ENCODE data around the gene ADAMTS17.

Gene ADAMTS17

GRCh38 chr15:100031665-100032357 lies 310.0 kb downstream of the ADAMTS17 start:
- peaks cover 9% of the 10 kb centered on the region for H3K36me3 Mint-ChIP-seq (ENCODE audit: low read depth)
- TF ChIP-seq, protein P1, sequence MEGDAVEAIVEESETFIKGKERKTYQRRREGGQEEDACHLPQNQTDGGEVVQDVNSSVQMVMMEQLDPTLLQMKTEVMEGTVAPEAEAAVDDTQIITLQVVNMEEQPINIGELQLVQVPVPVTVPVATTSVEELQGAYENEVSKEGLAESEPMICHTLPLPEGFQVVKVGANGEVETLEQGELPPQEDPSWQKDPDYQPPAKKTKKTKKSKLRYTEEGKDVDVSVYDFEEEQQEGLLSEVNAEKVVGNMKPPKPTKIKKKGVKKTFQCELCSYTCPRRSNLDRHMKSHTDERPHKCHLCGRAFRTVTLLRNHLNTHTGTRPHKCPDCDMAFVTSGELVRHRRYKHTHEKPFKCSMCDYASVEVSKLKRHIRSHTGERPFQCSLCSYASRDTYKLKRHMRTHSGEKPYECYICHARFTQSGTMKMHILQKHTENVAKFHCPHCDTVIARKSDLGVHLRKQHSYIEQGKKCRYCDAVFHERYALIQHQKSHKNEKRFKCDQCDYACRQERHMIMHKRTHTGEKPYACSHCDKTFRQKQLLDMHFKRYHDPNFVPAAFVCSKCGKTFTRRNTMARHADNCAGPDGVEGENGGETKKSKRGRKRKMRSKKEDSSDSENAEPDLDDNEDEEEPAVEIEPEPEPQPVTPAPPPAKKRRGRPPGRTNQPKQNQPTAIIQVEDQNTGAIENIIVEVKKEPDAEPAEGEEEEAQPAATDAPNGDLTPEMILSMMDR (IDR thresholded peaks at IDR 0.05; ENCODE audit: unreplicated experiment in 3 of 3), result no peak
- no peak overlapping the region for H3K27ac Mint-ChIP-seq
- H3K9me3 Mint-ChIP-seq, result peaks cover 26% of the 10 kb centered on the region
- peaks cover 5% of the 10 kb centered on the region for H3K27me3 Mint-ChIP-seq (ENCODE audit: low read depth)
- H3K4me3 Mint-ChIP-seq, result no peak overlapping the region
- peaks cover 42% of the 10 kb centered on the region for H3K4me1 Mint-ChIP-seq

DNA sequence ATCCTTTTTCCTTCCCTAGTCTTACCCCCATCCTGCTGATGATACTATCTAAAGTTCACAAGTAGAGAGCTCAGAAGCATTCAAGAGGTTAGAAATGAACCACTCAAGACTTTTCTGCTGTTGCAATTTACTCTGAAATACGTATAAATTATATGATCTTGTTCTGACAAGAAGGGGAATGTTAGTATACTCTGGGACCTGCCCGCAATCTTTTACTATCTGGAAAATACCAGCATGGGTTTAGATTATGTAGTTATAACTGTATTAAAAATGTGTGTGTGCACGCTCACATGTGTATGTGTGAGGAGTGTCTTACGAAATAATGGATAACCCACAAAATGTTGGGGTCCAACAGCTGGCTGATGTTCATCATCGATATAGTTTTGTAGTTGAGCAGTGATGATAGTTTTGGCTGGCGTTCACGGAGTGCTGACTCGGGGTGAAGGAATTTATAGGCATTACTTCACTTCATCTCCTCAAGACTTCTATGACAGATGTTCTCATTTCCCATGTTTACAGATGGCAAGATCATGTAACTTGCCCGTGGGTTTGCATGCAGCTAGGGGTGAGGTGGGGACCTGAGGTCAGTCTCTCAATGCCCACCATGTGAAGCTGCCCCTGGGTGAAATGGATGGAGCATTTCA lies 311.1 kb downstream of the ADAMTS17 start:
- H3K27me3 Mint-ChIP-seq (ENCODE audit: low read depth), result peaks cover 5% of the 10 kb centered on the region
- no peak overlapping the region for H3K27ac Mint-ChIP-seq
- H3K36me3 Mint-ChIP-seq (ENCODE audit: low read depth), result peaks cover 9% of the 10 kb centered on the region
- H3K9me3 Mint-ChIP-seq, result peaks cover 28% of the 10 kb centered on the region
- no peak overlapping the region for H3K4me3 Mint-ChIP-seq
- TF ChIP-seq, protein P1 (IDR thresholded peaks at IDR 0.05; ENCODE audit: unreplicated experiment in 3 of 3), result no peak
- H3K4me1 Mint-ChIP-seq, result peaks cover 39% of the 10 kb centered on the region

GRCh38 chr15:100029868-100030479 lies 311.8 kb downstream of the ADAMTS17 start:
- peaks cover 9% of the 10 kb centered on the region for H3K36me3 Mint-ChIP-seq (ENCODE audit: low read depth)
- H3K4me3 Mint-ChIP-seq, result no peak overlapping the region
- peaks cover 32% of the 10 kb centered on the region for H3K4me1 Mint-ChIP-seq
- H3K27me3 Mint-ChIP-seq (ENCODE audit: low read depth), result no peaks in the 10 kb centered on the region
- TF ChIP-seq, protein P1 (IDR thresholded peaks at IDR 0.05; ENCODE audit: unreplicated experiment in 3 of 3), result no peak
- H3K27ac Mint-ChIP-seq, result no peak overlapping the region
- peaks cover 28% of the 10 kb centered on the region for H3K9me3 Mint-ChIP-seq

- Mint-ChIP-seq H3K27ac (no peak overlapping the region), H3K27me3 (ENCODE audit: low read depth) (no peaks in the 10 kb centered on the region), H3K9me3 (peaks cover 28% of the 10 kb centered on the region), H3K36me3 (ENCODE audit: low read depth) (peaks cover 9% of the 10 kb centered on the region), H3K4me1 (peaks cover 26% of the 10 kb centered on the region), H3K4me3 (no peak overlapping the region)
- TF ChIP-seq, protein P1 (IDR thresholded peaks at IDR 0.05; ENCODE audit: unreplicated experiment in 3 of 3), result no peak
Observed at GRCh38 chr15:100029045-100029444, 312.7 kb downstream of the ADAMTS17 start.

- TF ChIP-seq, protein P1 (IDR thresholded peaks at IDR 0.05; ENCODE audit: unreplicated experiment in 3 of 3), result no peak
- Mint-ChIP-seq H3K27ac (no peak overlapping the region), H3K9me3 (peaks cover 28% of the 10 kb centered on the region), H3K36me3 (ENCODE audit: low read depth) (peaks cover 9% of the 10 kb centered on the region), H3K27me3 (ENCODE audit: low read depth) (peaks cover 7% of the 10 kb centered on the region), H3K4me1 (peaks cover 30% of the 10 kb centered on the region), H3K4me3 (no peak overlapping the region)
Observed at GRCh38 chr15:100026041-100026440, 315.7 kb downstream of the ADAMTS17 start.

Data from nephron (organoid).